Umbilical cord (tissue), 2 donors: ENCODE data around the gene PPP1R9B. TPM values are rescaled to one million over a fixed set of nuclear protein-coding genes. Genes with fewer than 3 reads are reported as not detected.

ENCODE experiments used
- DNase-seq: peaks from one replicate; pipeline ENCODE4 v3.0.0-alpha.2; 2015; ENCODE audit warnings: low spot score
- total RNA-seq: library from RNA; depleted of rRNA; stranded (reverse); fragments of >200 nt; gene quantifications from one replicate; pipeline ENCODE4 v1.2.3, GENCODE V29; 2014; ENCODE audit warnings: low replicate concordance; ENCODE audit not compliant: insufficient read depth

The PPP1R9B gene
- total RNA-seq, 1 donor from 2014 or later: 14.2 TPM

GRCh38 chr17:50161023-50161910, 10.8 kb upstream of the PPP1R9B start:
- DNase-seq: peak; percentile 95

- DNase-seq: no peak
Observed at GRCh38 chr17:50157891-50158290, 7.4 kb upstream of the PPP1R9B start.

GRCh38 chr17:50155115-50155819, 4.8 kb upstream of the PPP1R9B start:
- peak; percentile 95 for DNase-seq

- no peak for DNase-seq
Observed at GRCh38 chr17:50154604-50155003, 4.1 kb upstream of the PPP1R9B start.

- DNase-seq: no peak
Observed at GRCh38 chr17:50153650-50154575, 3.4 kb upstream of the PPP1R9B start.

GRCh38 chr17:50152736-50153135, 2.3 kb upstream of the PPP1R9B start:
- no peak for DNase-seq

- peak; percentile 97 for DNase-seq
Observed at GRCh38 chr17:50151937-50152547, 1.6 kb upstream of the PPP1R9B start.

- DNase-seq: peak; percentile 93
Observed at GRCh38 chr17:50151041-50151936, 812 bp upstream of the PPP1R9B start.

- DNase-seq: peak; percentile 52
Observed at GRCh38 chr17:50149417-50150353, 792 bp downstream of the PPP1R9B start.

GRCh38 chr17:50149091-50149416, 1.4 kb downstream of the PPP1R9B start:
- DNase-seq: no peak

- DNase-seq: peak; percentile 69
Observed at GRCh38 chr17:50148226-50149090, 2.0 kb downstream of the PPP1R9B start.

GRCh38 chr17:50147841-50148225, 2.6 kb downstream of the PPP1R9B start:
- DNase-seq: no peak

- no peak for DNase-seq
Observed at GRCh38 chr17:50146927-50147665, 3.4 kb downstream of the PPP1R9B start.

GRCh38 chr17:50146230-50146926, 4.1 kb downstream of the PPP1R9B start:
- DNase-seq: no peak

- no peak for DNase-seq
Observed at GRCh38 chr17:50145532-50146229, 4.8 kb downstream of the PPP1R9B start.

- DNase-seq: no peak
Observed at GRCh38 chr17:50144845-50145531, 5.5 kb downstream of the PPP1R9B start.
